Heart right ventricle (tissue), 16 donors: Measurements from ENCODE around the gene AGFG1. TPM values are rescaled to one million over a fixed set of nuclear protein-coding genes. Genes with fewer than 3 reads are reported as not detected.

Experiments used
- ATAC-seq, 8 donors: fragments of 200-7000 bp; cut with Tn5 transposase; one replicate each; pipeline ENCODE4 v1.9.1; 2020; ENCODE audit warnings: mild to moderate bottlenecking in 8 of 8, moderate library complexity in 8 of 8, moderate number of reproducible peaks in 1 of 8
- DNase-seq, 2 donors: peaks; one replicate each; pipeline ENCODE4 v3.0.0-alpha.2; 2020
- H3K27ac ChIP-seq, 10 donors: fragments of 200-600 bp; sonication (generic) in 2 of 10; one replicate each; pipeline versions ENCODE4 v1.5.0 to v1.8.0; 2020 to 2022; ENCODE audit warnings: mild to moderate bottlenecking in 3 of 10
- H3K27me3 ChIP-seq, 7 donors: fragments of 200-600 bp; one replicate each; pipeline ENCODE4 v1.8.0; 2021 to 2022; ENCODE audit warnings: mild to moderate bottlenecking in 2 of 7
- H3K36me3 ChIP-seq, 9 donors: fragments of 200-600 bp; sonication (generic) in 1 of 9; one replicate each; pipeline versions ENCODE4 v1.5.0 to v1.8.0; 2020 to 2022; ENCODE audit warnings: mild to moderate bottlenecking in 2 of 9
- H3K4me1 ChIP-seq, 9 donors: fragments of 200-600 bp; sonication (generic) in 1 of 9; one replicate each; pipeline versions ENCODE4 v1.5.0 to v1.8.0; 2020 to 2022; ENCODE audit warnings: mild to moderate bottlenecking in 4 of 9
- H3K4me3 ChIP-seq, 10 donors: fragments of 200-600 bp; sonication (generic) in 2 of 10; one replicate each; pipeline versions ENCODE4 v1.5.0 to v1.8.0; 2020 to 2022; ENCODE audit warnings: mild to moderate bottlenecking in 7 of 10, moderate library complexity in 2 of 10
- H3K9me3 ChIP-seq, 11 donors: fragments of 200-600 bp in 10 of 11; sonication (generic) in 2 of 11; one replicate each; pipeline versions ENCODE4 v1.5.0 to v1.8.0; 2013 to 2022; ENCODE audit warnings: mild to moderate bottlenecking in 2 of 11, control low read depth in 1 of 11, moderate library complexity in 1 of 11
- WGBS, 2 donors: extraction: QIAGEN DNeasy Blood & Tissue Kit; methylation state at CpG; one replicate each; pipeline ENCODE4 v1.1.7; 2013; ENCODE audit warnings: inconsistent platforms in 1 of 2; 5-methylcytosine and 5-hydroxymethylcytosine counted together
- intact Hi-C, 10 donors: fragments of 100-400 bp; cut with DNase I; formaldehyde crosslinking; loops; one replicate each; pipeline versions ENCODE4 v1.11.1 to v1.14.2; 2022
- polyA plus RNA-seq, 2 donors: library from polyadenylated mRNA; stranded (reverse); fragments of 200-250 nt; gene quantifications; one replicate each; pipeline ENCODE4 v1.2.3, GENCODE V29; 2013
- total RNA-seq, 10 donors: library from RNA; stranded (reverse); fragmentation: NEBNext Ultra II Directional in 3 of 10; extraction: Animal tissue kit (Norgen Biotek cat#: 25700) in 3 of 10; gene quantifications; one replicate each; pipeline versions ENCODE4 v1.2.1 to v1.2.4, GENCODE V29; 2021 to 2023
- TF ChIP-seq, protein P1 (sequence below), 9 donors: fragments of 200-600 bp; sonication (generic) in 2 of 9; IDR thresholded peaks; one replicate each; pipeline versions ENCODE4 v1.5.0 to v1.8.0; 2021 to 2022; ENCODE audit warnings: antibody characterized with exemption in 9 of 9, mild to moderate bottlenecking in 5 of 9, moderate library complexity in 1 of 9
- donor health status: Arrhythmogenic right ventricular cardiomyopathy.
- donor health status: ischemic (EF 13 %, LVEDD 7.1; RV severe dilation, severe dysfunction).
- donor health status: healthy with polysubstance abuse.
- donor health status: DM: no; HTN: yes; CAD: no.
- donor health status: DM: no; HTN: no; CAD: no.
- donor health status: ischemic (EF 25% LVEDD 6.9; RV normal size, moderate dysfunction).
- donor health status: ischemic (EF 25% LVEDD 5.7; RV mildly dilated, moderate dysfunction).
- donor health status: healthy.
- donor health status: DM: yes; HTN: yes; CAD: no.
- donor health status: Ischemic cardiomyopathy.
- donor health status: ischemic (EF 35%, LVEDD 5.7; RV mildly dilated, moderate dysfunction).
- donor health status: nonischemic (EF 11% LVEDD 7.7; RV severe dilation, severe dysfunction).
- donor health status: DM: yes; HTN: yes; CAD: no.
- donor health status: PGD.
- donor health status: ischemic (EF 29% LVEDD 5.4; RV normal size, mild dysfunction).
- donor health status: nonischemic (EF 23%, LVEDD 6.1; RV moderate dilation, normal function).

AGFG1 gene
- total and polyA plus RNA-seq, 12 donors: 14.1 to 77.9 (median 57.5) TPM

DNA sequence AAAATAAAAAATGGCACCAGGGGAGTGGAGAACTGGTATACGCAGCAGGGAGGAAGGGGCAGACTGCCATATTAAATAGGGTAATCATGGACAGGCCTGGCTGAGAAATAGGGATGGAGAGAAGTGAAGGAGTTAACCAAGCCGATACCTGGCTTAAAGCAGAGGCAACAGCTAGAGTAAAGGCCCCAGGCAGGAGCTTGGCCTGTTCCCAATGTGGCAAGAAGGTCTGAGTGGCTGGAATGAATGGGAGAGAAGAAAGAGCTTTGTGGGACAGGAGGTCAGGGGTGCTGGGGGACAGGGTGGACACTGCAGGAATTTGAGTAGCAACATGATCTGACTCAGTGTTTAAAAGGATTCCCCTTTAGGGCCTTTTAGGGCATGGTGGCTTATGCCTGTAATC lies 15.9 kb upstream of the AGFG1 start:
- intact Hi-C loops: no loop called here
- no peak overlapping the region for H3K4me3 ChIP-seq
- H3K36me3 ChIP-seq: no peaks in the 10 kb centered on the region
- DNase-seq (no peak), ATAC-seq (no peak)
- H3K27me3 ChIP-seq: peaks cover 0 to 5% (median 0%) of the 10 kb centered on the region in 7 donors
- TF ChIP-seq, protein P1, sequence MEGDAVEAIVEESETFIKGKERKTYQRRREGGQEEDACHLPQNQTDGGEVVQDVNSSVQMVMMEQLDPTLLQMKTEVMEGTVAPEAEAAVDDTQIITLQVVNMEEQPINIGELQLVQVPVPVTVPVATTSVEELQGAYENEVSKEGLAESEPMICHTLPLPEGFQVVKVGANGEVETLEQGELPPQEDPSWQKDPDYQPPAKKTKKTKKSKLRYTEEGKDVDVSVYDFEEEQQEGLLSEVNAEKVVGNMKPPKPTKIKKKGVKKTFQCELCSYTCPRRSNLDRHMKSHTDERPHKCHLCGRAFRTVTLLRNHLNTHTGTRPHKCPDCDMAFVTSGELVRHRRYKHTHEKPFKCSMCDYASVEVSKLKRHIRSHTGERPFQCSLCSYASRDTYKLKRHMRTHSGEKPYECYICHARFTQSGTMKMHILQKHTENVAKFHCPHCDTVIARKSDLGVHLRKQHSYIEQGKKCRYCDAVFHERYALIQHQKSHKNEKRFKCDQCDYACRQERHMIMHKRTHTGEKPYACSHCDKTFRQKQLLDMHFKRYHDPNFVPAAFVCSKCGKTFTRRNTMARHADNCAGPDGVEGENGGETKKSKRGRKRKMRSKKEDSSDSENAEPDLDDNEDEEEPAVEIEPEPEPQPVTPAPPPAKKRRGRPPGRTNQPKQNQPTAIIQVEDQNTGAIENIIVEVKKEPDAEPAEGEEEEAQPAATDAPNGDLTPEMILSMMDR (IDR thresholded peaks at IDR 0.05): no peak
- H3K4me1 ChIP-seq: peaks cover 0 to 29% (median 7%) of the 10 kb centered on the region in 9 donors
- 97 to 99% methylated on average over 2 of the region's 2 CpGs for WGBS, 2 donors
- H3K9me3 ChIP-seq: no peaks in the 10 kb centered on the region
- no peak overlapping the region for H3K27ac ChIP-seq

DNA sequence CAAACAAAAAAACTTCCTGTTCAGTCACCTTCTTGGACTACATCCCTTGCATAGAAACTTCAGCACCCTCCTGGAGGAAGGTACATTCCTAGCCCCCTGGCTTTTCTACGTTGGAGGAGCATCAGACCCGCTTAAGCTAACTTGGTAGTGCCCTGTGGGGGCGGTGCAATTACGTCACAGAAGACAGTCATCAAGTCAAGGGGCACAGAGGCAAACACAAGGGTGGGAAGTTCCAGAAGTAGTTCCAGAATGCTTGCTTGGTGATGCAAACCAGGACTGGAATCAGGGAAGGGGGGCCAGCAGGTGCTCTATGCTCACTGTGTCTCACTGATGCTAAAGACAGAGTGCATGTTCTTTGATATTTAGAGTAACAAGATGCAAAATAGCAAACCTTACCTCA lies 15.2 kb upstream of the AGFG1 start:
- intact Hi-C loops: no loop called here
- H3K36me3 ChIP-seq: no peaks in the 10 kb centered on the region
- H3K27ac ChIP-seq: no peak overlapping the region
- peaks cover 0 to 29% (median 3%) of the 10 kb centered on the region in 9 donors for H3K4me1 ChIP-seq
- peaks cover 0 to 5% (median 0%) of the 10 kb centered on the region in 7 donors for H3K27me3 ChIP-seq
- ATAC-seq (no peak), DNase-seq (no peak)
- no peaks in the 10 kb centered on the region for H3K9me3 ChIP-seq
- no peak overlapping the region for H3K4me3 ChIP-seq
- TF ChIP-seq, protein P1 (IDR thresholded peaks at IDR 0.05): no peak
- 69 to 75% methylated on average over 4 of the region's 4 CpGs for WGBS, 2 donors

GRCh38 chr2:227460070-227460485 lies 11.9 kb upstream of the AGFG1 start:
- TF ChIP-seq, protein P1 (IDR thresholded peaks at IDR 0.05): no peak
- Histone ChIP-seq H3K4me1 (peaks cover 0 to 23% (median 0%) of the 10 kb centered on the region in 9 donors), H3K4me3 (no peak overlapping the region), H3K9me3 (no peaks in the 10 kb centered on the region), H3K27me3 (peaks cover 0 to 5% (median 0%) of the 10 kb centered on the region in 7 donors), H3K36me3 (no peaks in the 10 kb centered on the region), H3K27ac (no peak overlapping the region)
- 55 to 56% methylated on average over 8 of the region's 8 CpGs for WGBS, 2 donors
- no peak for DNase-seq
- intact Hi-C loops: loop anchor here in 1 of 10 donors (10.0 kb wide), 1 partner anchor 55 kb away; no protein-coding TSS in a partner anchor
- no peak for ATAC-seq

- intact Hi-C loops: loop anchor here in 1 of 10 donors (10.0 kb wide), 1 partner anchor 56 kb away; no protein-coding TSS in a partner anchor
- no peaks in the 10 kb centered on the region for H3K9me3 ChIP-seq
- TF ChIP-seq, protein P1 (IDR thresholded peaks at IDR 0.05): no peak
- 88 to 90% methylated on average over 3 of the region's 3 CpGs for WGBS, 2 donors
- no peaks in the 10 kb centered on the region for H3K36me3 ChIP-seq
- DNase-seq (no peak), ATAC-seq (no peak)
- H3K4me3 ChIP-seq: no peak overlapping the region
- H3K27ac ChIP-seq: no peak overlapping the region
- peaks cover 0 to 30% (median under 1%) of the 10 kb centered on the region in 9 donors for H3K4me1 ChIP-seq
- H3K27me3 ChIP-seq: peaks cover 0 to 5% (median 0%) of the 10 kb centered on the region in 7 donors
Measured at GRCh38 chr2:227460833-227461232, 11.1 kb upstream of the AGFG1 start.
